Measurements from ENCODE around the gene GREB1.

GRCh38 chr2:11505652-11506610 is 27.9 kb upstream of the GREB1 start:
- no peak for TF ChIP-seq CTCF (conservative IDR thresholded peaks at IDR 0.05; ENCODE audit: low read depth, low read length)
- TF ChIP-seq USF2 (IDR thresholded peaks at IDR 0.05; ENCODE audit: low read depth, low read length), result no peak
- no peak for TF ChIP-seq POLR2A (IDR thresholded peaks at IDR 0.05; ENCODE audit: low read depth, low read length)

Measured in IMR-90 (cell line).